Measurements from ENCODE around the gene RIOK1.

DNA sequence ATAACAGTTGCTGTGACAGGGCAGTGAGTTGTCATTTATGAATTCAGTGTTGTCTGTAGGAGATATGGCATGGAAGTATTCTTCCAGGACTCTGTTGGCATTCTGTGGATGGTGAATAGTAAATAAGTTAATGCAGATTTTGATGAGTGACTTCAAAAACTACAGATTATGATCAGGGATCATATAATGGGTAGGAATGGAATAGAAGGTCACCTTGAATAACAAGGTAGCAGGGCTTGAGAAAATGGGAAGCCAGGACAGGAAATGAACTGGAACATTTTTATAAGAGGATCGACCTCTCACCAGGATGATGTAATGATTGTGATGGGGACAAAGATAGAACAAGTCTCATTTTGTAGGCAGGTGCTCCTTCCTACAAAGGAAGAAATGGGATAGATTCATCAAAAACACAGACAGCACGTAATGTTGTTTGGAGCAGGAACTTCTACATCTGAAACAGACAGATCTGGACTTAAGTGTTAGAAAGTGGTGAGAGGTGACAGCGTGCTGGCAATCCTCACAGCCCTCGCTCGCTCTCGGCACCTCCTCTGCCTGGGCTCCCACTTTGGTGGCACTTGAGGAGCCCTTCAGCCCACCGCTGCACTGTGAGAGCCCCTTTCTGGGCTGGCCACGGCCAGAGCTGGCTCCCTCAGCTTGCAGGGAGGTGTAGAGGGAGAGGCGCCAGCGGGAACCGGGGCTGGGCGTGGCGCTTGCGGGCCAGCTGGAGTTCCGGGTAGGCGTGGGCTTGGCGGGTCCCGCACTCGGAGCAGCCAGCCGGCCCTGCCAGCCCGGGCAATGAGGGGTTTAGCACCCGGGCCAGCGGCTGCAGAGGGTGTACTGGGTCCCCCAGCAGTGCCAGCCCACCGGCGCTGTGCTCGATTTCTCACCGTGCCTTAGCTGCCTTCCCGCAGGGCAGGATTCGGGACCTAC lies 45.8 kb upstream of the RIOK1 start:
- TF ChIP-seq FOSL1 (IDR thresholded peaks at IDR 0.05; ENCODE audit: low read depth) (no peak), CBX3 (IDR thresholded peaks at IDR 0.05; ENCODE audit: low read depth) (no peak), ZFX (IDR thresholded peaks at IDR 0.05) (no peak), ELF1 (IDR thresholded peaks at IDR 0.05; ENCODE audit: borderline replicate concordance, low read depth) (no peak)
- TF ChIP-seq, protein P1, sequence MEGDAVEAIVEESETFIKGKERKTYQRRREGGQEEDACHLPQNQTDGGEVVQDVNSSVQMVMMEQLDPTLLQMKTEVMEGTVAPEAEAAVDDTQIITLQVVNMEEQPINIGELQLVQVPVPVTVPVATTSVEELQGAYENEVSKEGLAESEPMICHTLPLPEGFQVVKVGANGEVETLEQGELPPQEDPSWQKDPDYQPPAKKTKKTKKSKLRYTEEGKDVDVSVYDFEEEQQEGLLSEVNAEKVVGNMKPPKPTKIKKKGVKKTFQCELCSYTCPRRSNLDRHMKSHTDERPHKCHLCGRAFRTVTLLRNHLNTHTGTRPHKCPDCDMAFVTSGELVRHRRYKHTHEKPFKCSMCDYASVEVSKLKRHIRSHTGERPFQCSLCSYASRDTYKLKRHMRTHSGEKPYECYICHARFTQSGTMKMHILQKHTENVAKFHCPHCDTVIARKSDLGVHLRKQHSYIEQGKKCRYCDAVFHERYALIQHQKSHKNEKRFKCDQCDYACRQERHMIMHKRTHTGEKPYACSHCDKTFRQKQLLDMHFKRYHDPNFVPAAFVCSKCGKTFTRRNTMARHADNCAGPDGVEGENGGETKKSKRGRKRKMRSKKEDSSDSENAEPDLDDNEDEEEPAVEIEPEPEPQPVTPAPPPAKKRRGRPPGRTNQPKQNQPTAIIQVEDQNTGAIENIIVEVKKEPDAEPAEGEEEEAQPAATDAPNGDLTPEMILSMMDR (IDR thresholded peaks at IDR 0.05 in 2 of 3, conservative IDR thresholded peaks at IDR 0.05 in 1 of 3; ENCODE audit: borderline replicate concordance in 1 of 3, insufficient read depth in 1 of 3, low read depth in 2 of 3, low read length in 2 of 3) = no peak
